NCI-H526 treated with DMSO at 0.1 percent for 48 hours (cell line): ENCODE measurements around the gene TTC23.
"Not testable (repeated sequence)": the region's sequence is repeated elsewhere in the genome, so short reads cannot be mapped to it uniquely, and the experiment has no call there.

Experiments
- DNase-seq: peaks from one replicate; lab custom pipeline; 2025; lab: John Stamatoyannopoulos, UW

The TTC23 gene

DNA sequence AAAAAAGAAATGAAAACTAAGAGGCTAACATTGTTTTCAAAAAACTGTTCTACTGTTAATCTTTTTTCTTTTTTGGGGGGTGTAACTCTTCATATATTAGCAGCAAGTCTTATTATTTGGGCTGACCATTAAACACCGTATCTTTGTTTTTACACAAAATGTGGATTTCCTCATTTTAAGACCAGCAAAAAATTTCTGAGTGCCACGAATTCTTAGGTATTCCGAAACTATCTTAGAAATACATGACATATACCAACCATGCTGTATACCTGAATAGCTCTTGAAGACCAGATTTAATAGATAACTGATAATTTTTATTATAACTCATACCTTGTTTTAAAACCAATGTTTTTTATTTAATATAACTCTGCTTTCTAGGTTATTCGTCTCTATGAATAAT, 620 bp upstream of the TTC23 start:
- DNase-seq, result no peak

DNA sequence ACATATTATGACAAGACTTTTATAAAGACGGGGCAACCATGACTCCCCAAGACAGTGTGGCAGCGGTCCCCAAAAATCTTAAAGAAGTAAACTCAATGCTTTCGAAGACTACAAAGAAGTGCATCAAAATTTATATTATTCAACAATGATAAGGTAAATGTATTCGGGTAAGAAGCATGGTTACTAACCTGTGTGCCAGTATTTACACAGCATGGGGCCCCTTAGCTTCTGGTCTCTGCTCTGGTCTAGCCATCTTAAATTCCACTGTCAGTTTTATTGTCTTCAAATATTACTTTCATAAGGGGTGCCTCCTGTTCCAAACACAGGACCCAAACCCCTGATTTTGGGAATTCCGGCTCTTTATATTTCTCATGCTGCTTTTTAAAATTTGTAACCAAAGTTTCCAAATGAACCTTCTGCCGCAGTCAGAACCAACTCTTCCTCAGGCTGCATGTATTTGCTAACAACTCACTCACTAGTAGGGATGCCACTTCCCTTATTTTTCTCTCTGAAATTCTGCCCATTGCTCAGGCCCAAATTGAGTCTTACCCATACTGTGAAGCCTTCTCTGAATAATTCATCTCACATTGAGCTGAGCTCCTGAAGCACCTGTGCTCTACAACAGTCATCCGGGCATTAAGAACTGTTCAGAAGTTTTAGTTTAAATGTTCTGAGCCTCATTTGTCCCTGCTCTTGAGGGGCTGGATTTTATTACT, 1.2 kb downstream of the TTC23 start:
- no peak for DNase-seq

DNA sequence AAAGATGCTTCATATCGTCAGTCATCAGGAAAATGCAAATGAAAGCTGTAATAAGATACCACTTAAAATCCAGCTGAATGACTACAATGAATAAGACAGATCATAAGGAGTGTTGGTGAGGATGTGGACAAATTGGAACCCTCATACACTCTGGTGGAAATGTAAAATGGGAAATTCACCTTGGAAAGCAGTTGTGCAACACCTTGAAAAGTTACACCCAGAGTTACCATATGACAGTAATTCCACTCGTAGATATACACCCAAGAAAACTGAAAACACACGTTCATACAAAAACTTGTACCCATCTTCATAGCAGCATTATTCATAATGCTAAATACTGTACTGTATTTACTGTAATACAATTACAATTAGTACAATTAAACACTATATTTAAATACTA, 2.3 kb downstream of the TTC23 start:
- no peak for DNase-seq

DNA sequence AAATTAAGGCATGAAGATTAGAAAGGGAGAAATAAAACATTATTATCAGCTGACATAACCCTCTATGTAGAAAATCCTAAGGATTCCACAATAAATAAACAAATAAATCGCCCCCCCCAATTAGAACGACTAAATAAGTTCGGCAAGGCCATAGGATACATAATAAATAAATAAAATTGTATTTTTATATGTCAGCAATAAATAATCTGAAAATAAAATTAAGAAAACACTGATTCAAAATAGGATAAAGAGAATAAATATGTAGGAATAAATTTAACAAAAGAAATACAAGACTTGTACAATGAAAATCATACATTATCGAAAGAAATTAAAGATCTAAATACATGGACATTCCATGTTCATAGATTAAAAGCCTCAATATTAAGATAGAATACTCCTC, 5.1 kb downstream of the TTC23 start:
- DNase-seq, result no peak

DNA sequence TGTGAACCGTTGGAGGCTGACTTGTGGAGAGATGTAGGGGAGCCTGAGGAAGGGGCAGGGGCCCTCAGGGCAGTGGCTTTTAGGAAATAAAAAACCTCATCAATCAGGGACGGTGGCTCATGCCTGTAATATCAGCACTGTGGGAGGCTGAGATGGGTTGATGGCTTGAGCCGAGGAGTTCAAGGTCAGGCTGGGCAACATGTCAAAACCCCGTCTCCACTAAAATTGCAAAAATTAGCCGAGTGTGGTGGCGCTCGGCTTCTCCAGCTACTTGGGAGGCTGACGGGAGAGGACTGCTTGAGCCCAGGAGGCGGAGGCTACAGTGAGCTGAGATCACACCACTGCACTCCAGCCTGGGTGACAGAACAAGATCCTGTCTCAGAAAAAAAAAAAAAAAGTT, 7.6 kb downstream of the TTC23 start:
- DNase-seq, result no peak

DNA sequence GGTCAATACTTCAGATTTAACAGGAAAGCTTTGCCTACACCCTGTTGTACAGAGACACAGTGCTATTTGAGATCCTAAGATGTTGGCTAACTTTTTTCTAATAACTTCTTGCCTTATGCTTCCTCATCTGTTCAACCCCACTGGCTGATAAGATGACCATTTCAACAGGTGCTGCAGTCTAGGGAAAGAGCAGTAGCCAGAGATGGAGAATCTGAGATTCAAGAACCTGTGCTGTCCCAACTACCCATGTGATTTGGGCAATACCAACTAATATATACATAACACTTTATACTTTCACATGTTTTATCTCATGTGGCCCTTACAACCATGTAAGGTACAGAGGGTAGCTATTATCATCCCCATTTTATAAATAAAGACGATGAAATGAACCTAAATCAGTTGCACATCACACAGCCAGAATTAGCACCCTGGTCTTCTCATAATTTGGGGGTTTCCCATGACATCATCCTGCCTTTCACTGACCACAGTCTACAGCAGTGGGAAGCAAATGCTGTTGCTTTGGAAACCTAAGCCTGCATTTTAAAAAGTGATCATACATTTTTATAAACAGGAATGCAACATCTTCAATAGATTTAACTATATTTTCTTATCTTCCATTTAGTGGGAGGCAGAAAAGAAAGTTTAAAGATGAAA, 9.7 kb downstream of the TTC23 start:
- DNase-seq, result no peak

DNA sequence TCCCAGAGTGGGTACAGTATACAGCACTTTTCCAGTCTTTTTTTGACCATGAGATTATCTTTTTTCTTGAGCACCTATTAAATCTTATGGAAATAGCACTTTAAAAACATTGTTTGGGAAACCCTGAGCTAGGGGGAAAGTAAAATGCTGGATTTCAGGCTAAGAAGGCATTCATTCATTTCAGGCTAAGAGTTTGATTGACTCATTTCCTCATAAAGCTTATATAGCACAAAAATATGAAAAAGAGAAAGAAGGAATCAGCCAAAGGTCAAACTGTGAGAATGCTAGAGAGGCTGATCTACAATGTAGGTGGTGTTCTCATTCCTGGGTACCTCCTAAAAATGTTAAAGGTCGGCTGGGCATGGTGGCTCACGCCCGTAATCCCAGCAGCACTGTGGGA, 10.5 kb downstream of the TTC23 start:
- no peak for DNase-seq

DNA sequence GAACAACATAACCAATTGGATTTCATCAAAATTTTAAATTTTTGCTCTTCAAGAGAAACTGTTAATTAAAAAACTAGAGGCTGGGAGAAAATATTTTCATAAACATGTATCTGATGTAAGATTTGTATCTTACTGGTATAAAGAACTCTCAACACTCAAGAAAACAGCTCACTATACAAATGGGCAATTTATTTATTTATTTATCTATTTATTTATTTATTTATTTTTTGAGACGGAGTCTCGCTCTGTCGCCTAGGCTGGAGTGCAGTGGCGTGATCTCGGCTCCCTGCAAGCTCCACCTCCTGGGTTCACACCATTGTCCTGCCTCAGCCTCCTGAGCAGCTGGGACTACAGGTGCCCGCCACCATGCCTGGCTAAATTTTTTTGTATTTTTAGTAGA, 15.2 kb downstream of the TTC23 start:
- DNase-seq, result not testable (repeated sequence)

DNA sequence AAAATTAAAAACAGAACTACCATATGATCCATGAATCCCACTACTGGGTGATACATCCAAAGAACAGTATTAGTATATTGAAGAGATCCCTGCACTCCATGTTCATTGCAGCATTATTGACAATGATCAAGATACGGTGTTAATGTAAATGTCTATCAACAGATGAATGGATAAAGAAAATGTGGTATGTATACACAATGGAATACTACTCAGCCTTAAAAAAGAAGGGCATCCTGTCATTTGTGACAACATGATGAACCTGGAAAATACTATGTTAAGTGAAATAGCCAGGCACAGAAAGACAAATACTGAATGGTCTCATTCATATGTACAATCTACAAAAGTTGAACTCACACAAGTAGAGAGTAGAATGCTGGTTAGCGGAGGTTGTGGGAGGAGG, 16.6 kb downstream of the TTC23 start:
- no peak for DNase-seq

DNA sequence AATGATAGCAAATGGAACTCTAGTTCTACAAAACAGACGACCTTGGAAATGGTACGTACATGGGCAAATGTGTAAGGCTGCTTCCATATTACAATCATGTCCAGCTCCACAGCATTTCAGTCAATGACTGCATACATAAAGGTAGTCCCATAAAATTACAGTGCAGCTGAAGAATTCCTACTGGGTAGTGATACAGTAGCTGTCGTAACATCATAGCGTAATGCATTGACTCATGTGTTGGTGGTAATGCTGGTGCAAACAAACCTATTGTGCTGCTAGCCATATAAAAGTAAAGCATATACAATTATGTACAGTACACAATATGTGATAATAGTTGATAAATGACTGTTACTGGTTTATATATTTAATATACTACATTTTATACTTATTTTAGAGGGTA, 18.5 kb downstream of the TTC23 start:
- DNase-seq, result no peak

DNA sequence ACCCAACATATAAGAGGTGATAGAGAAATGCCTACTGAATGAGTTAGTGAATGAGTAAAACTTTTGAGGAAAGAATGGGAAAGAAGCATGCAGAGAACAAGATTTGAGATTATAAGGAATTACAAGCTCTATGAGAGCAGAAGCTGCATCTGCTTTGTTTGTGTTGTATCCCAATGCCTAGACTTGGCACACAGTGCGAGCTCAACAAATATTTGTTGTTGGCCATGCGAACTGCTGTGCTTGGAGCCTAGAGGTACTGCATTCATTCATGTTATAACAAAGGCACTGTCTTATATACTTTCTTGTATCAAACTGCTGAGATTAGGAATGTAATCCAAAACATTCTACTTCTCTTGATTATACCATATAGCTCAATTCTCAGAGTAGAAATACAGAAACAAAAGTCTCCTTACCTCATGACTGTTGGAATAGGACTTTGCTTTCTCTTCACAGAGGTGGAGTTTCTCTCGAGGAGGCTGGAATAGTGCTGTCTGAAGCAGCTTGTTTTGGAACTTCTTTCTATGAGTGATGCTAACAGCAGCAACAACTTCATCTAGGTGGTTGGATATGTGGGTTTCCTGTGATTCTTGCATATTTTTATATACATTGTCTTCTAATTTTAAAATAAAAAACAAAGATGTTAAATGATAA, 21.1 kb downstream of the TTC23 start:
- no peak for DNase-seq

DNA sequence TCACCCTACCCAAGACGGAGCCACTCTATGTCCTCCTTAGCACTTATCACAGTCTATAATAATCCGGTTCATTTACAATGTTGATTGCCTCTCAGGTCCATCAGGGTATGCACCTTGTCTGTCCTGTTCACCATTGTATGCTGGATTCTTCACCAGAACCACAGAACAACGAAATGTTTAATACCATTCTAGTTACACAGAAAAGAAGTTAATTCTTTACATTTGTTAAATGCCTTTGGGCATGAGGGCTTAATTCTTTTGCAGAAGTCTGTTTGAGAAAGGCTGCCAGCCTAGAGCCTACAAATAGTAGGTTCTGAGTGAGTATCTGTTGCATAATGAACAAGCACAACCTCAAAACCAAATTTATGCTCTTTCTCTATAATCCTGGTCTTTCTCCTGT, 22.6 kb downstream of the TTC23 start:
- no peak for DNase-seq

DNA sequence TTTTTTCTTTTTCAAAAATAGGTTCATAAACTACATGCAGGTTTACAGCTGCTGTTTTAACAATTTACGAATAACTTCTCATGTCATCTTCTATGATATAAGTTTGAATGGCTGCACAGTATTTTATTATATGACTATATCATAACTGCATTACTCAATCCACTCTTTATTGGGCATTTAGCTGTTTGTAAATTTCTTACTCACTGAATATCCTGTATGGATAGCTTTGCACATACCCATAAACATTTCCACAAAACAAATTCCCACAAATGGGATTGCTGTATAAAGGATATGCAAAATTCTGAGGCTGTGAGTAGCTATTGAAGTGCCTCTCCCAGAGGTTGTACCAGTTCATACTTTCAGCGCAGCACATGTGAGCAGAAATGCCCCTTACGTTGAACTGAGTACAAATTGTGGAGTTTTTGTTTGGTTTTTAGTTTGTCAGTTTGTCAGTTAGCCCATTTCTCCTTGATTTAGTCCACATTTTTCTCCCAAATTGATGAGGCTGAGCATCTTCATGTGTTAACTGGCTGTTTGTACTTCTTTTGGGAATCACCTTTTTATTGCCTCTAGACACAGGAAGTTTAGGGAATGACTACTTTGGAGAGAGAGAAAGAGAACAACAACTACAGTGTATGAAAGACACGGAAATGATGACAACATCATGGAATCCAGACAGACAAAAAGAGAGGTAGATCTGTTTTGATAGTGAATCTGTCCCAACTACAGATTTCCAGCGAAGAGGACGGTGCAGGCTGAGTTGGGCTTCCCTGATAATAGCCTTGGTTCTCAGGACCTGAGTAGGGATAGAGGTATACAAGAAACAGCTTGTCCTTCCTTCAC, 24.8 kb downstream of the TTC23 start:
- no peak for DNase-seq

DNA sequence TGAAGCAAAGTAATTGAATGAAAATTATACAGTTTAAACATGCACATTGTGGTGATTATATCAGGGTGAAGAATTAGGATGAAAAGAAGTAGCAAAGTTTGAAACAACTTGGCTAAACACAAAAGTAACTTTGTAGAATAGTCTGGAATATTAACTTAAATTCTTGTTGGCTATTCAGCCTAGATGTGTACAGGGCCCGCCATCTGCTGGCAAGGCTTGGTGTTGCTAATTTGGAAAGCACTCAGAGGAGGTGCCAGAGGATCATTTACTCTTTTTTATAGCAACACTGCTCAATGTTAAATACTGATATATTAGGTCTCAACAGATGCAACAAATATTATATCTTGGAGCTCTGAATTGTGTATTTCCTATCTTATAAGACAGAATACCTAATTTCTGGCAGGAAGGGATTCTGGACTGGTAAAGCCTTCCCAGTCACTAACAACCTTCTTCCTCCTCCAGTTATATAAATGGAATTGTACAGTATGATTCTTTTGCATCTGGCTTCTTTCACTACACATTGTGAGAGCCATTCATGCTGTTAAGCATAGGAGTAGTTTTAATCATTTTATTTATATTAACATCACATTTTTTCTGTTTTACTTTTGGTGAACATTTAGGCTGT, 36.1 kb downstream of the TTC23 start:
- peak; percentile 27 for DNase-seq

DNA sequence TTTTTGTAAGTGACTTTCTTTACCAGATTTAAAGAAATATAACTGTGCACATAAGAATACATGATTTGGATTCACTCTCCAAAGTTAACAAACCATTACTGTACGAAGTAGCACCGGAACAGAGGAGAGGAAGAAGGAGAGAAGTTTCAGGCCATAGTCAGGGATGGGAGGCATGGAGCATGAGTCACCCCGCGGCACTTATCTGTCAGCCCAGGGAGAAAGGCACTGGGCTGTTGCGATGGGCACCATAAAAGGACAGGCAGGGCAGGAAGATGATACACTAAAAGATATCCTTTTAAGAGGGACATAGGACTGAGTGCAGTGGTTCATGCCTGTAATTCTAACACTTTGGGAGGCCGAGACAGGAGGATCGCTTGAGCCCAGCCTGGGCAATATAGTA, 37.0 kb downstream of the TTC23 start:
- no peak for DNase-seq

DNA sequence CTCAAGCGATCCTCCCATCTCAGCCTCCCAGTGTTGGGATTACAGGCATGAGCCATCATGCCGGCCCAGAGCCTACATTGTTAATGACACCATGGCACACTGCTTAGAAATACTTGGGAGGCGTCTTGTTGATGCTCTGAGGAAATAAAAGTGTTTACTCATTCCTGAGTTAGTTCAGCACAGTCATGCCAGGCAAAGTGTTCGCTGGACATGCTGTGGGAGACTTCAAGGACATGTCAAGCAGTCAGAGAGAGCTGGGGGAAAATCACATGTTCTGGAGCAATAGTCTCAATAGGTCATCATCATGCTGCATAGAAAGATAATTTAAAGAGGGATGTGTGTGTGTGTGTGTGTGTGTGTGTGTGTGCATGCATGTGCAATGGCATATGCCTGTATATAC, 37.5 kb downstream of the TTC23 start:
- no peak for DNase-seq

DNA sequence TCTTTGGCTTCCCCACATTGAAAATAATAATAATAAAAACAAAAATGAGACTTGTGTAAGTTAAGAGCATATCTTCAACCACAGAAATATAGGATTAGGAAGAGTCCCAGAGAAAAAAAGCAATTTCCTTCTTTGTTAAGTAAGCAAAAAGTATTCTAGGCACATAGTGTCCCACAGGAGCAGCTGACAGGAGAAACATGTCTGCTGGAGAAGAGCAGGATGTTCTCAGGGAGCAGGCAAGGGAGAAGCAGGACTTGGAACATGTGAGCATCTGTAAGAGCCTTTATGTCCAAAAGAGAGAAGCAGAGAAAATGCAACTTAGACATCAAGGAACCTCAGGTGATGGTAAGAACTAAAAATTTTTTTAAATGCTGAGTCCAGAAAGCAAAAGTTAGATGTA, 39.0 kb downstream of the TTC23 start:
- DNase-seq, result no peak

DNA sequence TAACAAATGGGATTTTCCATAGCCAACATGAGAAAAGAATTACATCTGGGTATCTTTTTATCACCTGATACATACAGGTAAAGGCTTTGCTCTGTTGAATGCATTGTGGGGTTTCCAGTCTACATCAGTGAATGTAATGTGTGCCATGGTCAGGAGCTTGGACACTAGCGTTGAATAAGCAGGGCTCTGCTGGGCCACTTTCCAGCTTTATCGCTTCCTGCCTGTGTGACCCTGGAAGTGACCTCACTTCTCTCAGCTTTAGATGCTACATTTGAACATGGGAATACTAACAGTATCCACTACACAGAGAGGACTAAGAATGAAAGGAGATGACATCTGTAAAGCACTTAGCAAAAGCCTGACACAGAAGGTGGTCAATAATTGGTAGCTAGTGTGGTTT, 40.1 kb downstream of the TTC23 start:
- DNase-seq, result no peak

DNA sequence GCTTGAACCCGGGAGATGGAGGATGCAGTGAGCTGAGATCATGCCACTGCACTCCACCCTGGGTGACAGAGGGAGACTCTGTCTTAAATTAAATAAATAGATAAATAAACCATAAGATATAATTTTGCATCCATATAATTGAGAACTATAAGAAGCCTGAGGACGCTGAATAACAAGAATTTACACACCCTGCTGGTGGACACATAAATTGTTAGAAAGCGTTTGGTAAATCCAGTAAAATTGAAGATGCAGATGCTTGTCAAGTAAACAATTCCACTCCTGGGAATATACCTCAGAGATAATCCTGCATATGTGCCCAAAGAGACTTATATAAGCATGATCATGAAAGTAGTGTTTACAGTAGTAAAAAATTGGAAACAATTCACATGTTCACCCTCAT, 41.7 kb downstream of the TTC23 start:
- DNase-seq, result no peak

DNA sequence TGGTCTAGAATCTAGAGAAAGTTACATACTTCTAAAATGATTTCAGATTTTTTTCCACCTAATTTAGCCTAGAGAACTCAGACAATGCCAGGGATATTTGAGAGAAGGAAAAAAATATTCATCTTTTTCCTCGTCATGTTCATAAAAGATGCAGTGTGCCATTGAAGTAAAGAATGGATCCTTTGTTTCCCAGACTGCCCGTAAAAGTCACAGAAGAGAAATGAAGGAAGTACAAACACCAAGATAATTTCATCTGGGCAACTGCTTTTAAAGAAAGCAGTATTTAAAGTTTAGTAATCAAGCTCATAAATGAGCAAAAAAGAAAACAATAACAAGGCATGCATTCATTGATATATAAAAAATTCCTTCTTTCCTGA, 47.2 kb downstream of the TTC23 start:
- no peak for DNase-seq

DNA sequence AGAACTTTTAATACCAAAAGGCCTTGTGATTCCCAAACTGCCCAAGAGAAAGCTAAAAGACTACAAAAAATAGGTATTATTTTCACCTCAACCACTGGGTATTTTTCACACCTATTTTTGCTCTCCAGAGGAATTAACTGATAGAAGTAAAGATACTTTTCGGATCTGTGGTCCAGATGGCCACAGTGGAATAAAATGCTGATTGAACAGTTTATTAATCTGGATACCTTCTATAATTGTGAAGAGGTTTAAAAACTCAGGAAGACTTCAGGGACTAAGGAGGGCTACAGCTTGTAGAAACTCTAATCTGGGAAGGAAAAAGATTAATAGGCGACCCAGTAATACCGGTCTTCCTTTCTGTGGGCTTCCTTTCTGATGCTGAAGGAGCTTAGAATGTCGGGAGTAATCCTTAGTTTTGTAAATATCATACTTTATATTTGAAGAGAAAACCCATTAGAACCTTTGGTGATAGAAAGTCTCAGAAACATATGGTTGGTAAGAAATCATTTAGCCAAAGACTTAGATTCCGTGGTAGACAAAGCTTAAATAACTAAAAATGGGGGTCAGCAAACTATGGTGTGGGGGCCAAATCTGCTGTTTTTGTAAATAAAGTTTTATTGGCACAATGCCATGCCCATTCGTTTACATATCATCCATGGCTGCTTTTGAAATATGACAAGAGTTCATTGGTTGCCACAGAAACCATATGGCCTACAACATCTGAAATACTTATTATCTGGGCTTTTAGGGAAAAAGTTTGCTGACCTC, 47.8 kb downstream of the TTC23 start:
- no peak for DNase-seq

DNA sequence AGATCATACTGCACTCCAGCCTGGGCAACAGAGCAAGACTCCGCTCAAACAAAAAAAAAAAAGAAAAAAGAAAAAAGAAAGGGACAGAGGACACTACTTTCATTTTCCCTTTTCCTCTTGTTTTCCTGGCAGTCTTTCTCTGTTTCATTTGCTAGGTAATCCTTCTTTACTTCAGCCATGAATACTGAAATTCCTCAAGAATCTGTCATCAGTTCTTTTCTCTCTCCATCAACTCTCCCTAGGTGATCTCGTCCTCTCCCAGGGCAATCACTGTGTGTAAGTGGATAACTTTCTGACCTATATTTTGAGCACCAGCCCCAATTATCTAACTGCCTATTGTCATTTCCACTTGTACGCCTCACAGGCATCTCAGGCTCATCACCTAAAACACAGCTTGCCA, 51.5 kb downstream of the TTC23 start:
- no peak for DNase-seq
